ENCODE results near the gene RPRD1B. TPM values are rescaled to one million over a fixed set of nuclear protein-coding genes. Genes with fewer than 3 reads are reported as not detected.

RPRD1B gene, protein sequence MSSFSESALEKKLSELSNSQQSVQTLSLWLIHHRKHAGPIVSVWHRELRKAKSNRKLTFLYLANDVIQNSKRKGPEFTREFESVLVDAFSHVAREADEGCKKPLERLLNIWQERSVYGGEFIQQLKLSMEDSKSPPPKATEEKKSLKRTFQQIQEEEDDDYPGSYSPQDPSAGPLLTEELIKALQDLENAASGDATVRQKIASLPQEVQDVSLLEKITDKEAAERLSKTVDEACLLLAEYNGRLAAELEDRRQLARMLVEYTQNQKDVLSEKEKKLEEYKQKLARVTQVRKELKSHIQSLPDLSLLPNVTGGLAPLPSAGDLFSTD
- total RNA-seq (10 to 100 TPM; 38.3 to 46.6 (median 40.5) TPM), total RNA-seq (22.2 to 70.2 (median 50.5) reads per million in 29 experiments)
- 21.3 TPM for total RNA-seq (2013)

DNA sequence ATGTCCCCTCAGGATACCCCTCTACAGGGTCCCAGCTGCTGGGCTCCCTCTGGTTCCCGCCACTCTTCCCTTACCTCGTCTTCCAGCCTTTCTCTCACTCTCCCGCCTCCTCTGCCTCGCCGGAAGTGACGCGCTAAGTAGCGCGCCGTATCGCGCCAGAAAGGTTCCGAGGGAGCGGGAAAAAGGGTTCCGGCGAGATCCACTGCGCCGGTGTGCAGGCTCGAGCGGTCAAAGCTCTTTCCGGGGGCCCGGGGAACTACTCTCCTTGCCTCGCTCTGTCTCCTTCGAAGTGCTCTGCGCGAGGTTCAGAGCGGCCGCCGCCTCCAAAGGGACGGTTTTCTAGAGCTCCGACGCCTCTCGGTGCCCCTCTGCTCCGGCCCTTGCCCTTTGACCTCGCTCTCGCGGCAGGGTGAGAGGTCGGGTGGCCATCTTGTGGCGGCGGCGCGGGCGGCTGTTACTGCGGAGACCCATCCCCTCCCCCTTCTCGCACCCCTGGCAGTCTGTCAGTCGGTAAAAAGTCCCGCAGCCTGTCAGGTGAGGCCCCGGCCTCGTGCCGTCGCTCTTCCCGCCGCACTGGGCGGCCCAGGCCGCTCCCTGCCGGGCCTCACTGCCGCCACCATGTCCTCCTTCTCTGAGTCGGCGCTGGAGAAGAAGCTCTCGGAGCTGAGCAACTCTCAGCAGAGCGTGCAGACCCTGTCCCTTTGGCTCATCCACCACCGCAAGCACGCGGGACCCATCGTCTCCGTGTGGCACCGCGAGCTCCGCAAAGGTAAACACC, at the start of gene RPRD1B, which contains the start of gene TTI1:
RPRD1B (plus strand) TSS at position 417 of the 778 bp plus-strand sequence; CDS start at position 619, 202 bp downstream.
TTI1 (minus strand) TSS at position 127 of the 778 bp plus-strand sequence. CDS start 19,640 bp downstream, outside the sequence.
- H3K4me3 Mint-ChIP-seq, result peak within 1 kb of the TSS; percentile 94 to 95 (median 95)
- no peaks in the 10 kb centered on the region for H3K9me3 Mint-ChIP-seq

DNA sequence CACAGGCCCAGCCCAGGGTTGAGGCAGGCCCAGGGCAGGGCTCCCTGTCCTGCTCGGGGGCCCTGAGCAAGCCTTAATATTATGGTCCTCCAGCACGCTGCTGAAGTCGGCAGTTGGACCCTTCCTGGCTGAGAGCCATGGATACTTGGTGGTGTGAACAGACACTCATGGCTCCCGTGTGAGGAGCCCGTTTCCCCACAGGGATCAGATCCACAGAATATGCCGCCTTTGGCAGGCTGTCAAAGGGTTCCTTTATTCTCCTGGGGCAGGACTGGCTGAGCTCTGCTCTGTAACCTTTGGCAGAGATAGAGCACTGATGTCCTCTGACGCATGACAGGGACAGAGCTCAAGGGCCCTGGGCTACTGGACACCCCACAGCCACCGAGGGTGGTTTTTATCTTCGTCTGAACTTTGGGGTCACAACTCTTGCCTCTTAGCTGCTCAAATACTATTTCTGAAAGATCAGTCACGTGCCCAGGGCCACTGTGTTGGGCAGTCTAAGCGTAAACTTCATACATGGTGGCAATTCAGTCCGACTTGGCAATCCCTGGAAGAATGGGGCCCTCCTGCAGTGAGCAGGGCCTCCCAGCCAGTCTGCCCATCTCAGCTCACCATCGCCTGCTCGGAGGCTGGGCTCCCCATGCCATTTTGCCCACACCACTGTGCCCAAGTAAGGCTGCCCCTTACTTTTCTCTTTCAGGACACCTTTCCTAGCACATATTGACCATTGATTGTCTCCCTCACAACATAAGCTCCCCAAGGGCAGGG, 49.3 kb upstream of the RPRD1B start:
- no peak for DNase-seq
- WGBS (ENCODE audit: insufficient coverage), result 96% methylated on average over 13 of the region's 14 CpGs
- Mint-ChIP-seq H3K4me1 (no peaks in the 10 kb centered on the region), H3K27me3 (no peaks in the 10 kb centered on the region), H3K9me3 (no peaks in the 10 kb centered on the region), H3K27ac (no peak overlapping the region), H3K36me3 (peaks cover 62% of the 10 kb centered on the region), H3K4me3 (no peak overlapping the region)
- Histone ChIP-seq H3K27me3 (replicated peaks in 1 of 2; ENCODE audit: control insufficient read depth in 2 of 2, extremely low read depth in 1 of 2, insufficient read depth in 2 of 2, low read length in 1 of 2) (no peaks in the 10 kb centered on the region), H3K27ac (ENCODE audit: low read length) (no peak overlapping the region), H3K36me3 (ENCODE audit: control insufficient read depth in 2 of 2, extremely low read depth in 1 of 2, insufficient read depth in 1 of 2, low read length in 1 of 2) (peaks cover 4 to 36% of the 10 kb centered on the region in 2 donors), H3K4me3 (ENCODE audit: control insufficient read depth in 1 of 2, extremely low read depth in 1 of 2, low read length in 1 of 2) (no peak overlapping the region), H3K9me3 (no peaks in the 10 kb centered on the region), H3K4me1 (ENCODE audit: control insufficient read depth in 1 of 2, extremely low read depth in 1 of 2, insufficient read depth in 2 of 2, low read length in 2 of 2) (no peaks in the 10 kb centered on the region)
- ATAC-seq (replicated peaks in 1 of 4), result no peak
- CTCF ChIA-PET, result interaction anchor here in 1 of 2 donors (0.5 to 0.6 kb wide), 2 partner anchors 8 to 435 kb away, joined by 3 to 4 read pairs; no protein-coding TSS in a partner anchor
- POLR2A ChIA-PET, result no interaction called here

More for the DNA sequence above, at the start of gene RPRD1B, which contains the start of gene TTI1:
- Histone ChIP-seq H3K9me3 (no peaks in the 10 kb centered on the region), H3K4me3 (ENCODE audit: control insufficient read depth in 1 of 2, extremely low read depth in 1 of 2, low read length in 1 of 2) (peak within 1 kb of the TSS; percentile 84 to 91), H3K4me1 (ENCODE audit: control insufficient read depth in 1 of 2, extremely low read depth in 1 of 2, insufficient read depth in 2 of 2, low read length in 2 of 2) (peaks cover 28 to 29% of the 10 kb centered on the region in 2 experiments), H3K27ac (ENCODE audit: low read length) (peak within 1 kb of the TSS; percentile 92), H3K36me3 (ENCODE audit: control insufficient read depth in 2 of 2, extremely low read depth in 1 of 2, insufficient read depth in 1 of 2, low read length in 1 of 2) (no peaks in the 10 kb centered on the region), H3K27me3 (replicated peaks in 1 of 2; ENCODE audit: control insufficient read depth in 2 of 2, extremely low read depth in 1 of 2, insufficient read depth in 2 of 2, low read length in 1 of 2) (no peaks in the 10 kb centered on the region)
- H3K36me3 Mint-ChIP-seq, result peaks cover 17% of the 10 kb centered on the region
- CTCF ChIA-PET, result interaction anchor here in 1 of 2 donors (0.7 to 1.3 kb wide), 4 partner anchors 13 to 40 kb away, joined by 3 to 4 read pairs (median 4); no protein-coding TSS in a partner anchor
- WGBS (ENCODE audit: insufficient coverage), result under 1% methylated on average over 68 of the region's 69 CpGs
- peak within 1 kb of the TSS; percentile 97 to 99 for H3K27ac Mint-ChIP-seq
- H3K4me1 Mint-ChIP-seq, result peaks cover 78 to 82% (median 81%) of the 10 kb centered on the region in 3 donors
- no peaks in the 10 kb centered on the region for H3K27me3 Mint-ChIP-seq
- ATAC-seq (replicated peaks in 1 of 4), result peak; percentile 85 to 88 (median 86)
- POLR2A ChIA-PET, result interaction anchor here (0.5 to 0.9 kb wide), 2 partner anchors 439 to 662 kb away, joined by 3 to 6 read pairs; partner anchors contain the start of gene RALGAPB (in 1 of the 2)
- peak; percentile 81 to 93 (median 87) for DNase-seq

GRCh38 chr20:37986044-37986858, 47.3 kb upstream of the RPRD1B start:
- Mint-ChIP-seq H3K36me3 (peaks cover 71% of the 10 kb centered on the region), H3K4me3 (no peak overlapping the region), H3K4me1 (peaks cover 12 to 17% (median 17%) of the 10 kb centered on the region in 3 donors), H3K27ac (no peak overlapping the region), H3K9me3 (no peaks in the 10 kb centered on the region), H3K27me3 (no peaks in the 10 kb centered on the region)
- 100% methylated on average over 4 of the region's 9 CpGs for WGBS (ENCODE audit: insufficient coverage)
- Histone ChIP-seq H3K27me3 (replicated peaks in 1 of 2; ENCODE audit: control insufficient read depth in 2 of 2, extremely low read depth in 1 of 2, insufficient read depth in 2 of 2, low read length in 1 of 2) (no peaks in the 10 kb centered on the region), H3K36me3 (ENCODE audit: control insufficient read depth in 2 of 2, extremely low read depth in 1 of 2, insufficient read depth in 1 of 2, low read length in 1 of 2) (peaks cover 4 to 38% of the 10 kb centered on the region in 2 donors), H3K27ac (ENCODE audit: low read length) (no peak overlapping the region), H3K9me3 (no peaks in the 10 kb centered on the region), H3K4me3 (ENCODE audit: control insufficient read depth in 1 of 2, extremely low read depth in 1 of 2, low read length in 1 of 2) (no peak overlapping the region), H3K4me1 (ENCODE audit: control insufficient read depth in 1 of 2, extremely low read depth in 1 of 2, insufficient read depth in 2 of 2, low read length in 2 of 2) (peaks cover 7 to 11% of the 10 kb centered on the region in 2 experiments)
- no peak for ATAC-seq (replicated peaks in 1 of 4)
- CTCF ChIA-PET, result no interaction called here
- no peak for DNase-seq
- POLR2A ChIA-PET, result no interaction called here

DNA sequence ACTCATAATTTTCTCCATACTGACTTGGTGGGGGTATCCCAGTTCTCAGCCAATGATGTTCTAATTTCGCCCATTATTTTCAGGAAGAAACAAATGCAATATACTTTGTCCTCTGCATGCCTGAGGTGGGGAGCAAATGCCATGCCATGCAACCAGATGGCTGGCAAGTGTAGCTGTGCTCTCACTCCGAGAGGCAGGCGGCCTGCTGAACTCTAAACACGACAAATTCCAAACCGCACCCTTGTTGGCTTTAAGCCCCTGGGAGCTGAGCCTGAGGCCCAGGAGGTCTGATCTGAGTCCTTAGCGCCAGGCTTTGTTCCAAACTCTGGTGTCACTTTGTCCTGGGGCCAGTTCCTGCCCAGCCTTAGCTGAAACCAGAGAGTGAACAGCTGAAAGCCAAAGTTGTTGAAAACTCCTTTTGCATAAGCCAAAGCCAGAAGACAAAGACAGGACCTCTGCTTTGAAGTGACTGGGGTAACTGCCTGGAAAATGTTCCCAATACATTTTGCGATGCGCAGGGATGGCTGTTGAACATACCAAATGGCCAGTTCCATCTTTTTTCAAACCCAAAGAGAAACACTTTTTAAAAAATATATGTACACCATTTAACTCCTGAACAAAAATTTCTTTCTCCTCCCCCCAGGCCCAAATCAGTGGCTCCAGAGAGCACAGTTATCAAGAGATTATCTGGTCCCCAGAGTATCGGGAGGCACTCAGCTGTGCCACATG, 46.5 kb upstream of the RPRD1B start:
- CTCF ChIA-PET, result no interaction called here
- H3K27ac ChIP-seq (ENCODE audit: low read length), result no peak overlapping the region
- no peak overlapping the region for H3K27ac Mint-ChIP-seq
- DNase-seq, result no peak
- no peaks in the 10 kb centered on the region for H3K27me3 Mint-ChIP-seq
- H3K4me1 ChIP-seq (ENCODE audit: control insufficient read depth in 1 of 2, extremely low read depth in 1 of 2, insufficient read depth in 2 of 2, low read length in 2 of 2), result peaks cover 7 to 15% of the 10 kb centered on the region in 2 experiments
- H3K36me3 ChIP-seq (ENCODE audit: control insufficient read depth in 2 of 2, extremely low read depth in 1 of 2, insufficient read depth in 1 of 2, low read length in 1 of 2), result peaks cover 4 to 44% of the 10 kb centered on the region in 2 donors
- no peaks in the 10 kb centered on the region for H3K9me3 Mint-ChIP-seq
- peaks cover 13 to 23% (median 17%) of the 10 kb centered on the region in 3 donors for H3K4me1 Mint-ChIP-seq
- no peak for ATAC-seq (replicated peaks in 1 of 4)
- no peak overlapping the region for H3K4me3 ChIP-seq (ENCODE audit: control insufficient read depth in 1 of 2, extremely low read depth in 1 of 2, low read length in 1 of 2)
- POLR2A ChIA-PET, result no interaction called here
- H3K9me3 ChIP-seq, result no peaks in the 10 kb centered on the region
- no peak overlapping the region for H3K4me3 Mint-ChIP-seq
- 96% methylated on average over 8 of the region's 9 CpGs for WGBS (ENCODE audit: insufficient coverage)
- H3K27me3 ChIP-seq (replicated peaks in 1 of 2; ENCODE audit: control insufficient read depth in 2 of 2, extremely low read depth in 1 of 2, insufficient read depth in 2 of 2, low read length in 1 of 2), result no peaks in the 10 kb centered on the region
- peaks cover 70% of the 10 kb centered on the region for H3K36me3 Mint-ChIP-seq

GRCh38 chr20:37987602-37988290, 45.8 kb upstream of the RPRD1B start:
- H3K27ac Mint-ChIP-seq, result no peak overlapping the region
- no peaks in the 10 kb centered on the region for H3K9me3 Mint-ChIP-seq
- no peak overlapping the region for H3K4me3 ChIP-seq (ENCODE audit: control insufficient read depth in 1 of 2, extremely low read depth in 1 of 2, low read length in 1 of 2)
- 93% methylated on average over 5 of the region's 12 CpGs for WGBS (ENCODE audit: insufficient coverage)
- H3K4me1 Mint-ChIP-seq, result peaks cover 13 to 23% (median 17%) of the 10 kb centered on the region in 3 donors
- no peak overlapping the region for H3K27ac ChIP-seq (ENCODE audit: low read length)
- H3K4me3 Mint-ChIP-seq, result no peak overlapping the region
- H3K27me3 Mint-ChIP-seq, result no peaks in the 10 kb centered on the region
- POLR2A ChIA-PET, result no interaction called here
- peaks cover 65% of the 10 kb centered on the region for H3K36me3 Mint-ChIP-seq
- CTCF ChIA-PET, result interaction anchor here in 1 of 2 donors (0.6 kb wide), 1 partner anchor 12 kb away, joined by 3 read pairs; no protein-coding TSS in a partner anchor
- no peak for ATAC-seq (replicated peaks in 1 of 4)
- no peak for DNase-seq
- H3K27me3 ChIP-seq (replicated peaks in 1 of 2; ENCODE audit: control insufficient read depth in 2 of 2, extremely low read depth in 1 of 2, insufficient read depth in 2 of 2, low read length in 1 of 2), result no peaks in the 10 kb centered on the region
- H3K36me3 ChIP-seq (ENCODE audit: control insufficient read depth in 2 of 2, extremely low read depth in 1 of 2, insufficient read depth in 1 of 2, low read length in 1 of 2), result peaks cover 4 to 45% of the 10 kb centered on the region in 2 donors
- H3K4me1 ChIP-seq (ENCODE audit: control insufficient read depth in 1 of 2, extremely low read depth in 1 of 2, insufficient read depth in 2 of 2, low read length in 2 of 2), result peaks cover 7 to 15% of the 10 kb centered on the region in 2 experiments
- no peaks in the 10 kb centered on the region for H3K9me3 ChIP-seq
